ENCODE measurements around the gene FYTTD1.
"Not testable (repeated sequence)": the region's sequence is repeated elsewhere in the genome, so short reads cannot be mapped to it uniquely, and the experiment has no call there.

FYTTD1 gene

DNA sequence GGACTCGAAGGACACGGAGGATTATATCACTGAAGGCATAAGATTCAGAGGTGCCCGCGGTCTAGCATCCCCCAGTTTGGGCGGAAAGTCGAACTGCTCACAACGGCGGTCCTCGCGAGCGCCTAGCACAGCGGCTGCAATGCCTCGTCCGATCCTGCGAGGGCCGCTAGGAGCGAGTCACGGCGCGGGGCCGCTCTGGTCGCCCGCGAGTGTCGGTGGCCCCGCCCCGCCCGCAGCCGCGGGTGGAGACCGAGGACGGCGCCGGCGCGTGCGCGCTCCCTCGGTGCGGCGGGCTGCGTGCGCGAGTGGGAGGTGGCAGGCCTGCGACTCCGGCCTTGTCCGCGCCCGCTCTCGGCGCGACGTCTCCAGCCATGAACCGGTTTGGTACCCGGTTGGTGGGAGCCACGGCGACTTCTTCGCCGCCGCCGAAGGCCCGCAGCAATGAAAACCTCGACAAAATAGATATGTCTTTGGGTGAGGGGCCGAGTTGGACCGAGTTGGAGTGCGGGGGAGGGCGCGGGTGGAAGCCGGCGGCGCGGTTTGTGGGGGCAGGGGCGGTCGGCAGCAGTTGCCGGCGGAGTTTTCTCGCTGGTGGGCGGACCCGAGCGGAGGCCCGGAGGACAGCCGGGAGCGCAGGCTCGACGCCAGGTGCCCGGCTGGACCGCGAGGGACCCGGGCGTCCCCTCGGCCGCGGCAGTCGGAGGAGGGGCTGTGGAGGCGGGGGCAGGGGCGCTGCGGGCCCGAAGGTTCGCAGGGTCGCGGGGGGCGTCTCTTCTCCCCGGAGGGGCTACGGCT is at the start of gene FYTTD1:
FYTTD1 (plus strand) TSS at position 283 of the 795 bp plus-strand sequence; CDS start at position 372, 89 bp downstream.
- peak; percentile 40 for DNase-seq

GRCh38 chr3:197700095-197700494 is 49.6 kb upstream of the FYTTD1 start:
- DNase-seq: no peak

DNA sequence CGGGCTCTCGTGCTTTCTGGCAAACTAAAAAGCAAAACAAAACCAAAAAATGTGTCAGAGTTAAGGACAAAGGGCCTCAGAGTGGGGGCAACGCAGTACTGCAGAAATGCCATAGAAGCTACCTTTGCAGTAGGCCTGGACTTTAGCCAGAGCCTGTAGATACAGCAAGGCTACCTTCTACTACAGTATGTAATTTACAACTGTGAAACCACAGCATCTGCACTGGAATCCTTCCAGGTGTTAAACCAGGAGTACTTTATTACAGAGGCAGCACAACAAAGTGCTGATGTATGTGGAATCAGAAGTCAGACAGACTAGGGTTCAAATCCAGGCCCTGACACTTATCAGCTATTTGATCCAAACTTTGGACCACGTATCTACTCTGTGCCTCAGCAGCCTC is 47.8 kb upstream of the FYTTD1 start:
- DNase-seq: no peak

GRCh38 chr3:197706658-197707057 is 43.0 kb upstream of the FYTTD1 start:
- no peak for DNase-seq

DNA sequence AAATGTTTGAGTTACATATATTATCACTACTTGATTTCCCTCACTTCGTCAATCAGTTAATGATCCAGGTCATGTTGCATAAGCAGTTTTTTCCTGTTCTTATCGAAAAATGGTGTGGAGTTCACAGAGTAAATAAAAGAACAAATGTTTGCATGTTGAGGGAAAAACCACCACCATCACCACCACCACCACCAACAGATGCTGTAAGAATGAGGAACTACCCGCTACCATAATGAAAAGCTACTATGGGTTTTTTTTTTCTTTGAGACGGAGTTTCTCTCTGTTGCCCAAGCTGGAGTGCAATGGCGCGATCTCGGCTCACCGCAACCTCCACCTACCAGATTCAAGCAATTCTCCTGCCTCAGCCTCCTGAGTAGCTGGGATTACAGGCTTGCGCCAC is 40.5 kb upstream of the FYTTD1 start:
- DNase-seq: no peak

DNA sequence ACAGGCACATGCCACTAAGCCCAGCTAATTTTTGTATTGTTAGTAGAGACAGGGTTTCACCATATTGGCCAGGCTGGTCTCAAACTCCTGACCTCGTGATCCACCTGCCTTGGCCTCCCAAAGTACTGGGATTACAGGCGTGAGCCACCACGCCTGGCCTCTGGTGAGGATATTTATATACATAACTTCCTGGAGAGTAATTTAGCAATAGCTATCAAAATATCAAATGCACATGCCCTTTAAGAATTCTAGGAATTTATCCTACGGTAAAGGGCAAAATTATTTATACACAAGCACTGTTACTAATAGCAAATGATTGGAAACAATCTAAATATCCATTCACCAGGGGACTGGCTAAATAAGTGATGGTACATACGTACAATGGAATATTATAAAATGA is 38.7 kb upstream of the FYTTD1 start:
- DNase-seq: not testable (repeated sequence)

- peak; percentile 32 for DNase-seq
Observed at GRCh38 chr3:197711973-197712707, 37.5 kb upstream of the FYTTD1 start.

- DNase-seq: no peak
Observed at GRCh38 chr3:197713477-197713822, 36.2 kb upstream of the FYTTD1 start.

- no peak for DNase-seq
Observed at GRCh38 chr3:197714251-197714650, 35.4 kb upstream of the FYTTD1 start.

DNA sequence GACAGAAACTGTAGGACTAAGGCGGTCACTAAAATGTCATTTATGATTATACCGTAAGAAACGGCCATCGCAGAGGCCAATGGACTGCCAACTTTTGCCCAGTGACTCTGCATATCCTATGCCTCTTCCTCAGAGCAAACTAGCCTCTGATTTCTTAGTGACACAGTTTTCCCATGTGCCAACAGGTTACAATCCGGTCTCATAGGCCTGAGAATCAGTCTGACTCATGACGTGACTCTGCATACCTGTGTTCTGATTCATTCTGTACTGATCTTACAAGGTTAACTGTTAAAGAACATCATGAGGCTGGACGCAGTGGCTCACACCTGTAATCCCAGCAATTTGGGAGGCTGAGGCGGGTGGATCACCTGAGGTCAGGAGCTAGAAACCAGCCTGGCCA is 30.8 kb upstream of the FYTTD1 start:
- no peak for DNase-seq

DNA sequence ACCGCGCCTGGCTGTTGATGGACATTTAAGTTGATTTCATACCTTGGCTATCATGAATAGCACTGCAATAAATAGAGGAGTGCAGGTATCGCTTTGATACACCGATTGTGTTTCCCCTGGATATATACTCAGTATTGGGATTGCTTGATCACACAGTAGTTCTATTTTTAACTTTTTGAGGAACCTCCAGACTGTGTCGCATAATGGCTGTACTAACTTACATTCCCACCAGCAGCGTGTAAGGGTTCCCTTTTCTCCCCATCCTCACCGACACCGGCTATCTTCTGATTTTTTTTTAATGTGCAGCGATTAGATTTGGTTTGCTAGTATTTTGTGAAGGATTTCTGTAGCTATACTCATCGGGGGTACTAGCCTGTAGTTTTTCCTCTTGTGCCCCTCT is 29.0 kb upstream of the FYTTD1 start:
- no peak for DNase-seq

GRCh38 chr3:197722734-197723133 is 26.9 kb upstream of the FYTTD1 start:
- no peak for DNase-seq

DNA sequence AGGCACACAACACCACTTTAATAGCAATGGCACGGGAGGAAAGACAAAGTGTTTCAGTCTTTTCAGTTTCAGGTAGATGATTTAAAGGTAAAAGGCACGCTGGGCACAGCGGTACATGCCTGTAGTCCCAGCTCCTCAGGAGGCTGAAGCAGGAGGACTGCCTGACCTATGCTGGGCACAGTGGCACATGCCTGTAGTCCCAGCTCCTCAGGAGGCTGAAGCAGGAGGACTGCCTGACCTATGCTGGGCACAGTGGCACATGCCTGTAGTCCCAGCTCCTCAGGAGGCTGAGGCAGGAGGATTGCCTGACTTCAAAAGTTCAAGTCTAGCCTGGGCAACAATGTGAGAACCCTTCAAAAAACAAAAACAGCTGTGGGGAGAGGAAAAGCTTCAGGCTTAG is 21.8 kb upstream of the FYTTD1 start:
- not testable (repeated sequence) for DNase-seq

- DNase-seq: no peak
Observed at GRCh38 chr3:197728487-197728886, 21.2 kb upstream of the FYTTD1 start.

DNA sequence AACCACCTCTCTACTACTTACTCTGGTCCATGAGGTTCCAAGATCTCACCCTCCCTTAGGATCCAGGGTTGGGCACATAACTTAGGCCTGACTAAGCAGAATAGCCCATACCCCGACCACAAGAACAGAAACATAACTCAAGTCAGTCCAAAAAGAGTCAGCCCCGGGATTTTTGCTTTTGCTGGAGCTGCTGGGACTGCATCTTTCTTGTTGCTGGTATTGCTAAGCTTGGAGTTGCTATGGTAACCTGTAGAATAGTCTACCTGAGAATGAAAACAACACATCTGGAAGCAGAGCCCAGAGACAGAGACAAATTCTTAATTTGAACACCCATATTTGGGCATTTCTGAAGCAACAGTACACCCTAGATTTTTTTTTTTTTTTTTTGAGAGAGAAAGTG is 19.5 kb upstream of the FYTTD1 start:
- no peak for DNase-seq

GRCh38 chr3:197730770-197731169 is 18.9 kb upstream of the FYTTD1 start:
- not testable (repeated sequence) for DNase-seq

DNA sequence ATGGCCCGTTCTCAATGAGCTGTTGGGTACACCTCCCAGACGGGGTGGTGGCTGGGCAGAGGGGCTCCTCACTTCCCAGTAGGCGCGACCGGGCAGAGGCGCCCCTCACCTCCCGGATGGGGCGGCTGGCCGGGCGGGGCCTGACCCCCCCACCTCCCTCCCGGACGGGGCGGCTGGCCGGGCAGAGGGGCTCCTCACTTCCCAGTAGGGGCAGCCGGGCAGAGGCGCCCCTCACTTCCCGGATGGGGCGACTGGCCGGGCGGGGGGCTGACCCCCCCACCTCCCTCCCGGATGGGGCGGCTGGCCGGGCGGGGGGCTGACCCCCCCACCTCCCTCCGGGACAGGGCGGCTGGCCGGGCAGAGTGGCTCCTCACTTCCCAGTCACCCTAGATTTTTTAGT is 18.2 kb upstream of the FYTTD1 start:
- DNase-seq: not testable (repeated sequence)

GRCh38 chr3:197733042-197733441 is 16.6 kb upstream of the FYTTD1 start:
- no peak for DNase-seq

DNA sequence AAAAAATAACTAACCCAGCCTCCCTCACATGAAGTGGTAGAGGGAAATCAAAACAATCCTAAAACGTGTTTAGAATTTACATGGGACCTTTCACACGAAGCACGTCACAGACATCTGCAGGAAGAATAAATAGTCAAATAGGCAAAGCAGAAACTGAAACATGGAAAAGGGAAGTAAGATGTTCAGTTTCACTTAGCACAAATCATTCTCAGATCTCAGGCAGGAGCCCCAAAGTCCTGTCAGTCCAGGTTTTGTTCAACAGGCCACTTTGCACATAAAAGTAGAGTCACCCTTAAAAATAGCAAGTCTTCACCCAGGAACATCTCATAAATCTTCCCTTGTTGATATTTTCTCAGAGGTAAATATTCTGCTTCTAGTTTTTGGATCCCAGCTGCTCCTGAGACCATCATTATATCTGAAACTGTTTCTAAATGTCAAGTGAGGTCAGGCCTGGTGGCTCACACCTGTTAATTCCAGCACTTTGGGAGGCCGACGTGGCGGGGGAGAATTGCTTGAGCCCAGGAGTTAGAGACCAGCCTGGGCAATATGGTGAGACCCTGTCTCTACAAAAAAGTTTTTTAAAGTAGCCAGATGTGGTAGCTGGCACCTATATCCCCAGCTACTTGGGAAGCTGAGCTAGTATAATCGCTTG is 14.9 kb upstream of the FYTTD1 start:
- DNase-seq: no peak

DNA sequence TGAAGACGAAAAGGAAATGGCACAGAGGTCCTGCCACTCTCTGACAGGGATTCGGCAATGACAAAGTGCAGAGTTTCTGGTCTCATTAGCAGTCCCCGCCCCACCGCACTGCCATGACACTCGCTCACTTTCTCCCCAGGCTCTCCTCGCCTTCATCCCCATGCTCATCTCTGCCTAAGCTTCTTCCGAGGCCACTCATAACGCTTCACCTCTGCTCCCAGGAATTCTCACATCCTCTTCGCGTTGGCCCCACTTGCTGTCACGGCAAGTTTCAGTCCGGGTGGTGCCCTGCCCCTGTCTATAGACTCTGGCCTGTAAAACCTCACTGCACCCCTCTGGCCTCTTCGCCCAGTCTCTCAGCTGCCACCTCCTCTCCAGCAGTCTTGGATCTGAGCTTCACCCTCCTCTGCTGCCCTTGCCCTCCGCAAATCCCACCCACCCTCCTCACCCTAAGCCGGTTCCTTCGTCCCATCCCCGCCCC is 13.6 kb upstream of the FYTTD1 start:
- no peak for DNase-seq

DNA sequence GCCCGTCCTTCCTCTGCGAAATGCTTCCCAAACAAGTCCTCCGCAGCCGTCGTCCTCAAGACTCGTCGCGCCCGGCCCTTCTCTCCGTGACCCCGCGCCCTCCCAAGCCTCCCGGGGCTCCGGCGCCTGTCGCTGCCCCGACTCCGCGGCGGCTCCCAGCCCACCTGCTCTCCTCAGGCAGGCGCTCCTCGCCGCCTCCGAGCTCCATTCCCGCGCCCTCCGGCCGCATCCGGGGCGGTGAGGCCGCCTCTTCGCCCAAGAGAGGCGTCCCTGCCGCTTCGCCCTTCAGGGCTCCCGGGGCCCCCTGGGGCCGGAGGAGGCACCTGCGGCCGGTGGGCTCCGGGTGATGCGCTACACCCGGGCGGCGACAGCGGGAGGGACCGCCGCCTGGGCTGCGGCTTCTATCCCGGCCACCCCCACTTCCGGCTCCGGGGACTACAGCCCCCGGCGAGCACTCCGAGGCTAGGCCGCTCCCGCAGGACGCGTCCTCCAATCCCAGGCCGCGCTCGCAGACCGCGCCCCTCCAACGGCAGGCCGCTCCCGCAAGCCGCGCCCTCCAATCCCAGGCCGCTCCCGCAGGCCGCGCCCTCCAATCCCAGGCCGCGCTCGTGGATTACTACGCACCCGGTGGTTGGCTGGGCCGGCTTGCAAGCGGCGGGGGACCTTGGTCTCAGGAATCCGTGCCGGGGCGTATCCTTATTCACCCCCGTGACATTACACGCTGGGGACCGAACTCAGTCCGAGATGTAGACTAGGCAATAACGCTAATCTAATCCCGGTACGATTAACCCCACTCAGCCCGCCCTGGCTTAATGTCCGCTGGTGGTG is 13.0 kb upstream of the FYTTD1 start, which contains the start of gene RUBCN:
RUBCN (minus strand) TSS at position 414 of the 828 bp plus-strand sequence; CDS start at position 229, 185 bp downstream.
- peak; percentile 91 for DNase-seq

DNA sequence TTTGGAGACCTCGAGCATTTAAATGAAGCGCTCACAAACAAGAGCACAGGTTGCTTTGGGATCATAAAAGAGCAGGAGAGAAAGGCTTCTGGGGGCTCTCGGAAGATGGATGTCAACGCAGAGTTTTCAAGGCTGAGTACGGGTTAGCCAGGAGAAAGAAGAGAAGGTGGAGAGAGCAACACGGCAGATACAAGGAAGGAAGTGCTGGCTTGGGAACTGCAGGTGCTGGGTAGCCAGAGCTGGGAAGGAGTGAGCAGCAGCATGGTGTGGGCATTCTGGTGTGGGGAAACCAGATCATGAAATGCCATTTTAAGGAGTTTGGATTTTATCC is 12.4 kb upstream of the FYTTD1 start:
- no peak for DNase-seq
